ENCODE data around the gene NFATC2.

GRCh38 chr20:51362254-51362653 lies 180.3 kb downstream of the NFATC2 start:
- TF ChIP-seq CTCF (IDR thresholded peaks at IDR 0.05) (no peak), POLR2A (IDR thresholded peaks at IDR 0.05) (no peak)

Measured in uterus (tissue), 2 donors.